SU-DHL-6 (cell line): Measurements from ENCODE around the gene GUCY1A2.

Experiments used
- H2AFZ ChIP-seq: fragments of 200-600 bp; sonication (generic); 2 replicates; pipeline ENCODE4 v1.6.1; 2014; ENCODE audit warnings: low read depth, mild to moderate bottlenecking, moderate library complexity, mixed read lengths, antibody characterized with exemption, low read length; ENCODE audit not compliant: severe bottlenecking
- H3F3A ChIP-seq: fragments of 200-600 bp; shearing (Covaris generic); 2 replicates; pipeline ENCODE4 v1.6.0; 2016; ENCODE audit warnings: antibody characterized with exemption, mild to moderate bottlenecking; ENCODE audit not compliant: insufficient read depth
- H3K27ac ChIP-seq: fragments of 200-600 bp; sonication (generic); 2 replicates; pipeline ENCODE4 v1.5.1; 2016; ENCODE audit warnings: low read depth, mild to moderate bottlenecking, low read length, moderate library complexity, mixed read lengths
- H3K27me3 ChIP-seq: fragments of 200-600 bp; sonication (generic), shearing (Covaris generic); 2 replicates; pipeline ENCODE4 v1.6.0; 2014; ENCODE audit warnings: mild to moderate bottlenecking, low read length
- H3K36me3 ChIP-seq: fragments of 200-600 bp; sonication (generic); 2 replicates; pipeline ENCODE4 v1.6.1; 2014; ENCODE audit warnings: mild to moderate bottlenecking, low read length, mixed read lengths
- H3K4me2 ChIP-seq: fragments of 300-600, 200-600 bp; shearing (Covaris generic), sonication (generic); 2 replicates; pipeline ENCODE4 v1.6.0; 2014; ENCODE audit warnings: low read length, low read depth, mild to moderate bottlenecking; ENCODE audit not compliant: poor library complexity, severe bottlenecking
- H3K4me3 ChIP-seq: fragments of 200-600 bp; sonication (generic); 2 replicates; pipeline ENCODE4 v1.5.1; 2014; ENCODE audit warnings: antibody characterized with exemption, low read length, mild to moderate bottlenecking, mixed read lengths; ENCODE audit not compliant: insufficient read depth, poor library complexity, severe bottlenecking
- H3K79me2 ChIP-seq: fragments of 200-600 bp; sonication (generic); 2 replicates; pipeline ENCODE4 v1.6.1; 2014; ENCODE audit warnings: mild to moderate bottlenecking, low read length, moderate library complexity; ENCODE audit not compliant: insufficient read depth
- H3K9ac ChIP-seq: fragments of 200-600 bp; sonication (generic); 2 replicates; pipeline ENCODE4 v1.7.0; 2014; ENCODE audit warnings: mild to moderate bottlenecking, low read length
- H3K9me2 ChIP-seq: fragments of 200-600 bp; sonication (generic); replicated peaks from 2 replicates; pipeline ENCODE4 v1.6.1; 2014; ENCODE audit warnings: low read length; ENCODE audit not compliant: insufficient read depth
- H3K9me3 ChIP-seq: fragments of 200-600 bp; sonication (generic); 2 replicates; pipeline ENCODE4 v1.6.1; 2014; ENCODE audit warnings: low read length, mixed read lengths; ENCODE audit not compliant: insufficient read depth
- H4K20me1 ChIP-seq: fragments of 200-600 bp; sonication (generic); 2 replicates; pipeline ENCODE4 v1.6.1; 2014; ENCODE audit warnings: low read depth, mild to moderate bottlenecking, antibody characterized with exemption, low read length, moderate library complexity, mixed read lengths
- CTCF ChIP-seq: fragments of 200-600 bp; sonication (generic); IDR thresholded peaks from one replicate; pipeline ENCODE4 v1.5.1; 2017; ENCODE audit warnings: antibody characterized with exemption, mild to moderate bottlenecking, low read length, moderate library complexity; ENCODE audit not compliant: insufficient read depth, poor library complexity, severe bottlenecking
- EZH2phosphoT487 ChIP-seq: fragments of 200-600 bp; sonication (generic), shearing (Covaris generic); conservative IDR thresholded peaks from 2 replicates; pipeline ENCODE4 v1.6.1; 2018; ENCODE audit warnings: mild to moderate bottlenecking, antibody characterized with exemption, low read length, moderate library complexity, mixed read lengths

Gene GUCY1A2

GRCh38 chr11:106983261-106983660, 35.0 kb downstream of the GUCY1A2 start:
- no peaks in the 10 kb centered on the region for H3F3A ChIP-seq
- H3K9me2 ChIP-seq, result no peaks in the 10 kb centered on the region
- no peaks in the 10 kb centered on the region for H3K27me3 ChIP-seq
- no peaks in the 10 kb centered on the region for H3K9me3 ChIP-seq
- no peak overlapping the region for H3K4me2 ChIP-seq
- H3K9ac ChIP-seq, result no peak overlapping the region
- no peaks in the 10 kb centered on the region for H3K36me3 ChIP-seq
- no peaks in the 10 kb centered on the region for H4K20me1 ChIP-seq
- H3K4me3 ChIP-seq, result no peak overlapping the region
- no peak overlapping the region for H3K27ac ChIP-seq
- no peak overlapping the region for H2AFZ ChIP-seq
- H3K79me2 ChIP-seq, result no peaks in the 10 kb centered on the region
- no peak for TF ChIP-seq EZH2phosphoT487
- no peak for TF ChIP-seq CTCF

- no peaks in the 10 kb centered on the region for H3K79me2 ChIP-seq
- H3K36me3 ChIP-seq, result no peaks in the 10 kb centered on the region
- H3K27ac ChIP-seq, result no peak overlapping the region
- no peak overlapping the region for H3K4me2 ChIP-seq
- H4K20me1 ChIP-seq, result no peaks in the 10 kb centered on the region
- H2AFZ ChIP-seq, result no peak overlapping the region
- H3K9ac ChIP-seq, result no peak overlapping the region
- H3K4me3 ChIP-seq, result no peak overlapping the region
- TF ChIP-seq EZH2phosphoT487, result no peak
- TF ChIP-seq CTCF, result no peak
- H3K27me3 ChIP-seq, result no peaks in the 10 kb centered on the region
- no peaks in the 10 kb centered on the region for H3K9me3 ChIP-seq
- H3F3A ChIP-seq, result no peaks in the 10 kb centered on the region
- H3K9me2 ChIP-seq, result no peaks in the 10 kb centered on the region
Measured at GRCh38 chr11:106974831-106975230, 43.4 kb downstream of the GUCY1A2 start.

GRCh38 chr11:106971864-106972263, 46.4 kb downstream of the GUCY1A2 start:
- H3K4me3 ChIP-seq, result no peak overlapping the region
- H2AFZ ChIP-seq, result no peak overlapping the region
- no peaks in the 10 kb centered on the region for H3K9me2 ChIP-seq
- H3F3A ChIP-seq, result no peaks in the 10 kb centered on the region
- no peak overlapping the region for H3K4me2 ChIP-seq
- H3K27ac ChIP-seq, result no peak overlapping the region
- no peaks in the 10 kb centered on the region for H3K9me3 ChIP-seq
- no peaks in the 10 kb centered on the region for H3K36me3 ChIP-seq
- TF ChIP-seq EZH2phosphoT487, result no peak
- no peak for TF ChIP-seq CTCF
- no peaks in the 10 kb centered on the region for H4K20me1 ChIP-seq
- no peaks in the 10 kb centered on the region for H3K79me2 ChIP-seq
- H3K27me3 ChIP-seq, result no peaks in the 10 kb centered on the region
- no peak overlapping the region for H3K9ac ChIP-seq
